ENCODE measurements around the gene SERPINF2. TPM values are rescaled to one million over a fixed set of nuclear protein-coding genes. Genes with fewer than 3 reads are reported as not detected.

Gene SERPINF2
- total and polyA plus RNA-seq, 3 experiments from 2014 or later = 0.13 to 0.33 TPM; not detected in 1

DNA sequence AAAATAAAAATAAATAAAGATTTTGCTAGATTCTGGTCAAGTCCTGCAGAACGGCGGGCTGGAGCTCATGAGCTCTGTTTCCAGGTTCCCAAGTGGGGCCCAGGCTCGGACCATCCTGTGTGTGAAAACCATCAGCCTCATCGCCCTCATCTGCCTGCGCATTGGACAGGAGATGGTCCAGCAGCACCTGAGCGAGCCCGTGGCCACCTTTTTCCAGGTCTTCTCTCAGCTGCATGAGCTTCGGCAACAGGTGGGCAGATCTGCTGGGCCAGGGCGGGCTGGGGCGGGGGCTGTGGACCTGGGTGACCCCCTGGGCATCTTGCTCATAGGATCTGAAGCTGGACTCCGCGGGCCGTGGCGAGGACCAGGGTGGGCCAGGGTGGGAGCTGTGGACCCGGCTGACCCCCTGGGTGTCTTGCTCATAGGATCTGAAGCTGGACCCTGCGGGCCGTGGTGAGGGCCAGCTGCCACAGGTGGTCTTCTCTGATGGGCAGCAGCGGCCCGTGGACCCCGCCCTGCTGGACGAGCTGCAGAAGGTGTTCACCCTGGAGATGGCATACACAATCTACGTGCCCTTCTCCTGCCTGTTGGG, 10.3 kb upstream of the SERPINF2 start:
- no peaks in the 10 kb centered on the region for H3K27me3 ChIP-seq (ENCODE audit: insufficient read depth, low read length, poor library complexity, severe bottlenecking)
- DNase-seq = no peak
- Mint-ChIP-seq H3K27ac (no peak overlapping the region), H3K4me1 (peaks cover 8 to 24% (median 10%) of the 10 kb centered on the region in 3 donors), H3K36me3 (peaks cover 0 to 71% (median 14%) of the 10 kb centered on the region in 3 donors), H3K9me3 (no peaks in the 10 kb centered on the region), H3K27me3 (peaks cover 0 to 2% of the 10 kb centered on the region in 2 donors), H3K4me3 (no peak overlapping the region)
- H3K9me3 ChIP-seq (ENCODE audit: low read length) = no peaks in the 10 kb centered on the region
- H3K27ac ChIP-seq (ENCODE audit: low read depth, low read length) = no peak overlapping the region
- CTCF ChIA-PET = interaction anchor here (2.6 kb wide), 1 partner anchor 11 kb away, joined by 12 read pairs; no protein-coding TSS in a partner anchor
- H3K4me1 ChIP-seq (ENCODE audit: insufficient read depth, low read length) = no peaks in the 10 kb centered on the region
- no peak overlapping the region for H3K4me3 ChIP-seq (ENCODE audit: low read length)
- no peaks in the 10 kb centered on the region for H3K36me3 ChIP-seq (ENCODE audit: insufficient read depth, low read length)
- POLR2A ChIA-PET = no interaction called here

DNA sequence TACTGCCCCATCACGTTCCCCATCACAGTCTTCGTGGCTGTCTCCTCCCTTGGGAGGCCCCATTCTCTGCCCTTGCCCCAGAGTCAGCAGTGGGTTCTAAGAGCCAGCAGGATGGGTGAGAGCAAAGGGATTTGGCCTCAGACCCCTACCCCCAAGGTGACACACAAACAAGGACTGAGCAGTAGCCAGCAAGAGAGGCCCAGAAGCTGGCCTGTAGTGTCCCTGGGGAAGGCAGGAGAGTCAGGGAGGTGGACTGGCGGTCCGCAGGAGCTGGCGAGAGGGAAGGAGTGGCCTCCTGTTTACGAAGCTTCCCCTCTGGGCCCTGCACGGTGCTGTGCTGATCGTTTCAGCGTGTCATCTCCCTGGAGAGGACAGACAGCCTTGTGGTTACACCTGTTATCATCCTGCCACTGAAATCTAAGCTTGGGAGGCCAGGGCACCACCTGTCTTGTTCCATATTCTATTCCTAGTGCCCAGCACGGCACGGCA, 9.8 kb upstream of the SERPINF2 start:
- no peak overlapping the region for H3K27ac ChIP-seq (ENCODE audit: low read depth, low read length)

DNA sequence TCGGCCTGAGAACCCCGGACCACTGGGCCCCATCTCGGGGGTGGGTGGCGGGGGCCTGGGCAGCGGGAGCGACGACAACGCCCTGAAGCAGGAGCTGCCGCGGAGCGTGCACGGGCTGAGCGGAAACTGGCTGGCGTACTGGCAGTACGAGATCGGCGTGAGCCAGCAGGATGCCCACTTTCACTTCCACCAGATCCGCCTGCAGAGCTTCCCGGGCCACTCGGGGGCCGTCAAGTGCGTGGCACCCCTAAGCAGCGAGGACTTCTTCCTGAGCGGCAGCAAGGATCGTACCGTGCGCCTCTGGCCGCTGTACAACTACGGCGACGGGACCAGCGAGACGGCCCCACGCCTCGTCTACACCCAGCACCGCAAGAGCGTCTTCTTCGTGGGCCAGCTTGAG, 8.9 kb upstream of the SERPINF2 start:
- Histone ChIP-seq H3K4me3 (ENCODE audit: low read length) (no peak overlapping the region), H3K36me3 (ENCODE audit: insufficient read depth, low read length) (no peaks in the 10 kb centered on the region), H3K27me3 (ENCODE audit: insufficient read depth, low read length, poor library complexity, severe bottlenecking) (no peaks in the 10 kb centered on the region), H3K4me1 (ENCODE audit: insufficient read depth, low read length) (no peaks in the 10 kb centered on the region), H3K9me3 (ENCODE audit: low read length) (no peaks in the 10 kb centered on the region), H3K27ac (ENCODE audit: low read depth, low read length) (no peak overlapping the region)
- ChIA-PET POLR2A (interaction anchor here (1.2 kb wide), 1 partner anchor 9 kb away, joined by 3 read pairs; the partner anchor contains the start of gene WDR81), CTCF (no interaction called here)
- DNase-seq = no peak
- Mint-ChIP-seq H3K27me3 (peaks cover 0 to 2% of the 10 kb centered on the region in 2 donors), H3K27ac (no peak overlapping the region), H3K4me3 (no peak overlapping the region), H3K4me1 (peaks cover 6 to 15% (median 8%) of the 10 kb centered on the region in 3 donors), H3K9me3 (no peaks in the 10 kb centered on the region), H3K36me3 (peaks cover 0 to 65% (median 14%) of the 10 kb centered on the region in 3 donors)

More for the DNA sequence above, 9.8 kb upstream of the SERPINF2 start:
- no peak overlapping the region for H3K27ac Mint-ChIP-seq
- ChIA-PET POLR2A (no interaction called here), CTCF (no interaction called here)
- H3K4me3 Mint-ChIP-seq = no peak overlapping the region
- Histone ChIP-seq H3K4me1 (ENCODE audit: insufficient read depth, low read length) (no peaks in the 10 kb centered on the region), H3K4me3 (ENCODE audit: low read length) (no peak overlapping the region), H3K27me3 (ENCODE audit: insufficient read depth, low read length, poor library complexity, severe bottlenecking) (no peaks in the 10 kb centered on the region), H3K9me3 (ENCODE audit: low read length) (no peaks in the 10 kb centered on the region), H3K36me3 (ENCODE audit: insufficient read depth, low read length) (no peaks in the 10 kb centered on the region)
- peaks cover 8 to 23% (median 10%) of the 10 kb centered on the region in 3 donors for H3K4me1 Mint-ChIP-seq
- peaks cover 0 to 2% of the 10 kb centered on the region in 2 donors for H3K27me3 Mint-ChIP-seq
- DNase-seq = no peak
- no peaks in the 10 kb centered on the region for H3K9me3 Mint-ChIP-seq
- peaks cover 0 to 69% (median 14%) of the 10 kb centered on the region in 3 donors for H3K36me3 Mint-ChIP-seq

DNA sequence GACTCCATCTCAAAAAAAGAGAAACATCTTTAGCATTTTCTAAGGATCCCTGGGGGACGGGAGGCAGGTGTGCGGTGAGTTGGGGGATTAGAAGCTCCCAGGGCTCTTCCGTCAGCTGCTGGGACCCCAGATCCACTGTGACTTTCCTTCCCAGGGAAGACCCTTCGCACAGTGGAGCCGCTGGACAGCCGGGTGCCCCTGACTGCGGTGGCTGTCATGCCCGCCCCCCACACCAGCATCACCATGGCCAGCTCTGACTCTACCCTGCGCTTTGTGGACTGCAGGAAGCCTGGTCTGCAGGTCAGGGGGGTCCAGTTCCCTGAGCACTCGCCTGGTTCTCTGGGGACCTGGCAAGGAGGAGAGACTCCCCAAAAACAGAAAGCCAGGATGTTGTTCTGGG, 7.3 kb upstream of the SERPINF2 start:
- H3K27me3 Mint-ChIP-seq = peaks cover 0 to 2% of the 10 kb centered on the region in 2 donors
- no peak overlapping the region for H3K27ac Mint-ChIP-seq
- H3K4me1 ChIP-seq (ENCODE audit: insufficient read depth, low read length) = no peaks in the 10 kb centered on the region
- H3K36me3 Mint-ChIP-seq = peaks cover 0 to 53% (median 7%) of the 10 kb centered on the region in 3 donors
- H3K4me3 Mint-ChIP-seq = no peak overlapping the region
- CTCF ChIA-PET = no interaction called here
- no peaks in the 10 kb centered on the region for H3K27me3 ChIP-seq (ENCODE audit: insufficient read depth, low read length, poor library complexity, severe bottlenecking)
- H3K4me1 Mint-ChIP-seq = peaks cover 0 to 4% (median 0%) of the 10 kb centered on the region in 3 donors
- no peaks in the 10 kb centered on the region for H3K9me3 Mint-ChIP-seq
- H3K9me3 ChIP-seq (ENCODE audit: low read length) = no peaks in the 10 kb centered on the region
- no peak overlapping the region for H3K4me3 ChIP-seq (ENCODE audit: low read length)
- no peaks in the 10 kb centered on the region for H3K36me3 ChIP-seq (ENCODE audit: insufficient read depth, low read length)
- no peak overlapping the region for H3K27ac ChIP-seq (ENCODE audit: low read depth, low read length)
- POLR2A ChIA-PET = no interaction called here
- DNase-seq = no peak

DNA sequence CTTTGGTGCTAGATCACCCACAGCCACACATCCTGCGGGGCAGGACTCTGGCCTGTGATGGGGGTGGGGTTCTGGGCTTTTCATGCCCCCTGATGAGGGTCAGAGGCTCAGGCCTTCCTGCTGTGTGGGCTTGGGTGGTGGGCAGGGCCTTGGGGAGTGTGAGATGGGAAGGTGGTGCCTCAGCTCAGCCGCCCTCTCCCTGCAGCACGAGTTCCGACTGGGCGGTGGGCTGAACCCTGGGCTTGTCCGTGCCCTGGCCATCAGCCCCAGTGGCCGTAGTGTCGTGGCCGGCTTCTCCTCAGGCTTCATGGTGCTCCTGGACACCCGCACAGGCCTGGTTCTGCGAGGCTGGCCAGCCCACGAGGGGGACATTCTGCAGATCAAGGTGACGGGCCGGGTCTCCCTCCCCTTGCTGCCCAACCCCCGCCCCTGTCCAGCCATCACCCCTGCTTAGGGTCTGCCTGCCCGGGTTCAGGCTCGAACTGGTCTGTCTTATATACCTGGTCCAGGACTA, 6.8 kb upstream of the SERPINF2 start:
- POLR2A ChIA-PET = no interaction called here
- CTCF ChIA-PET = no interaction called here

DNA sequence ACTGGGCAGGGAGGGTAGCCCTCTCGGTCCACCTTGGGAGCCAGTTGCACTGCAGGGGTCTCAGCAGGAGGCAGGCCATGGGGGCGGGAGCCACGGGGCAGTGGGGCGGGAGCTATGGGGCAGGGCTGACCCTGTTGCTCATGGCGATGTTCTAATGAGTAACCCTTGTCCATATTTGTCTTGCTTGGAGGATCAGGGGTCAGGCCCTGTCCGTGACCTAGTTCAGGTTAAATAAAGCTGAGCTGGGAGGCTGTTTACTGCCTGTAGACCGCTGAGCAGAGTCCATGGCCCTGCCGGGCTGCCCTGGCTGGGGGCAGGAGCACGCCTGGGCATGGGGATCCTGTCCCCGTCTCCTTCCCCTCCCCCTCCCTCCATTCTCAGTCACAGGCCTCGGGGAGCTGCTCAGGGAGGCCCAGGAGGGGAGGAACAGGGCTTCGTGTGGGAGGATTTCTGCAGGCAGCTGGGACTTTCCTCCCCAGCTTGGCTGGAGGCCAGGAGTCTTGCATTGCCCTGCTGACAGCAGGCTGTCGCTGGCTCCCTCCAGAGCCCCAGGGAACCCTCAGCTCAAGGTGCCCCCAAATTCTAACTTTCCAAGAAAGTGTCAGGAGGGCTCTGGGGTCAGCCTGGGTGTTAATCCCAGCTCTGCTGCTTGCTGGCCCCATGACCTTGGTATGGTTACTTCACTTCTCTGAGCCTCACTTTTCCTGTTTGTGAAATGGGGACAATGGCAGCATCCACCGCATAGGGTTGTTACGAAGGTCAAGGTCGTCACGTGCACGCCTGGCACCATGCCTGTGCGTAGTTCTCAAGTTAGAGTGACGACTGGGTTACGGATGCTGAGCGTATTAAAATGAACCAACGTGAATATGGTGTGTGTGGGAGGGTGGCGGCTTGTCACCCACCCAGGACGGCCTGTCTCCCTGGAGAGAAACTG, 6.1 kb upstream of the SERPINF2 start:
- POLR2A ChIA-PET = no interaction called here
- Mint-ChIP-seq H3K36me3 (peaks cover 0 to 47% (median 7%) of the 10 kb centered on the region in 3 donors), H3K27me3 (peaks cover 0 to 2% of the 10 kb centered on the region in 2 donors), H3K4me1 (peaks cover 0 to 4% (median 0%) of the 10 kb centered on the region in 3 donors), H3K4me3 (no peak overlapping the region), H3K9me3 (no peaks in the 10 kb centered on the region), H3K27ac (no peak overlapping the region)
- no peaks in the 10 kb centered on the region for H3K4me1 ChIP-seq (ENCODE audit: insufficient read depth, low read length)
- H3K27ac ChIP-seq (ENCODE audit: low read depth, low read length) = no peak overlapping the region
- no peak overlapping the region for H3K4me3 ChIP-seq (ENCODE audit: low read length)
- CTCF ChIA-PET = interaction anchor here (0.6 kb wide), 1 partner anchor 31 kb away, joined by 3 read pairs; no protein-coding TSS in a partner anchor
- no peaks in the 10 kb centered on the region for H3K27me3 ChIP-seq (ENCODE audit: insufficient read depth, low read length, poor library complexity, severe bottlenecking)
- no peaks in the 10 kb centered on the region for H3K9me3 ChIP-seq (ENCODE audit: low read length)
- H3K36me3 ChIP-seq (ENCODE audit: insufficient read depth, low read length) = no peaks in the 10 kb centered on the region
- DNase-seq = no peak

More for the DNA sequence above, 6.8 kb upstream of the SERPINF2 start:
- Histone ChIP-seq H3K9me3 (ENCODE audit: low read length) (no peaks in the 10 kb centered on the region), H3K27me3 (ENCODE audit: insufficient read depth, low read length, poor library complexity, severe bottlenecking) (no peaks in the 10 kb centered on the region), H3K4me1 (ENCODE audit: insufficient read depth, low read length) (no peaks in the 10 kb centered on the region), H3K4me3 (ENCODE audit: low read length) (no peak overlapping the region), H3K36me3 (ENCODE audit: insufficient read depth, low read length) (no peaks in the 10 kb centered on the region), H3K27ac (ENCODE audit: low read depth, low read length) (no peak overlapping the region)
- H3K4me3 Mint-ChIP-seq = no peak overlapping the region
- H3K27me3 Mint-ChIP-seq = peaks cover 0 to 2% of the 10 kb centered on the region in 2 donors
- no peak for DNase-seq
- H3K36me3 Mint-ChIP-seq = peaks cover 0 to 51% (median 7%) of the 10 kb centered on the region in 3 donors
- no peaks in the 10 kb centered on the region for H3K9me3 Mint-ChIP-seq
- H3K4me1 Mint-ChIP-seq = peaks cover 0 to 4% (median 0%) of the 10 kb centered on the region in 3 donors
- H3K27ac Mint-ChIP-seq = no peak overlapping the region

DNA sequence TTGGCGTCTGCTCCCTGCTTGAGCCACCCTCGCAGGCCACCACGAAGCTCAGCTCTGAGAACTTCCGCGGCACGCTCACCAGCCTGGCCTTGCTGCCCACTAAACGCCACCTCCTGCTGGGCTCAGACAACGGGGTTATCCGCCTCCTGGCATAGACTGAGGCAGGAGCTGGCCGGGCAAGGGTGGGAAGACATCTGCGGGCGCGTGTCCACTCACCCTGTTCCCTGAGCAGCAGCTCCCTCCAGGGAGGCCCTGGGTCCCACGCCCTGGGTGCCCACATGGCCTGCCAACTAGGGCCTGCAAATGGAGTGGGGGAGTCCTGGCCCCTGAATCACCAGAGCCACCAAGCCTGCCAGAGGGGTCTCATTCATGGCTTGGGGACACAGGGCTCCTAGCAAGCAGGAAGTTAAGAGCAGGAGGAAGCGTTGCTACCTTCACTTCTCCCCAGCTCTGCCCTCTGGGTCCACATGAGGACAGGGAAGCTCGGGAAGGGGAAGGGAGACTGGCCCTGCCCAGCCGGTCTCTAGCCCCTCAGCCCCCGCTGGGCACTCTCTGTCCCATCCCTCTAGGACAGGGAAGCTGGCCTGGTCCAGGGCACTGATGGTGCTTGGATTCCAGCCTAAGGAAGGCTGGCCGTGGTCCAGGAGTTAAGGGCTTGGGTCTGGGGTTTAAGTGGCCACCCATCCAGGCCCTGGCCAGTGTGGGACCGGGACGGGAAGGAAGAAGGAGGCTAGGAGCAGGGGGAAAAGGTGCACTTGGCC, 5.0 kb upstream of the SERPINF2 start:
- H3K27ac Mint-ChIP-seq = no peak overlapping the region
- ChIA-PET CTCF (no interaction called here), POLR2A (no interaction called here)

More for the DNA sequence above, 5.0 kb upstream of the SERPINF2 start:
- H3K4me1 ChIP-seq (ENCODE audit: insufficient read depth, low read length) = no peaks in the 10 kb centered on the region
- Mint-ChIP-seq H3K36me3 (peaks cover 0 to 42% (median 7%) of the 10 kb centered on the region in 3 donors), H3K9me3 (no peaks in the 10 kb centered on the region), H3K4me1 (peaks cover 0 to 4% (median 0%) of the 10 kb centered on the region in 3 donors), H3K4me3 (no peak overlapping the region), H3K27me3 (peaks cover 0 to 2% of the 10 kb centered on the region in 2 donors)
- no peaks in the 10 kb centered on the region for H3K9me3 ChIP-seq (ENCODE audit: low read length)
- DNase-seq = no peak
- H3K4me3 ChIP-seq (ENCODE audit: low read length) = no peak overlapping the region
- no peaks in the 10 kb centered on the region for H3K36me3 ChIP-seq (ENCODE audit: insufficient read depth, low read length)
- H3K27me3 ChIP-seq (ENCODE audit: insufficient read depth, low read length, poor library complexity, severe bottlenecking) = no peaks in the 10 kb centered on the region
- no peak overlapping the region for H3K27ac ChIP-seq (ENCODE audit: low read depth, low read length)
